HEK293T (cell line): Measurements from ENCODE around the gene SAA1.
"Not testable (repeated sequence)": the region's sequence is repeated elsewhere in the genome, so short reads cannot be mapped to it uniquely, and the experiment has no call there.

Experiments
- BHLHE40 ChIP-seq: fragments of 450-650 bp; IDR thresholded peaks from 2 replicates; pipeline ENCODE4 v1.6.1; 2016; ENCODE audit warnings: mild to moderate bottlenecking, moderate library complexity, borderline replicate concordance
- ELF4 ChIP-seq: fragments of 450-650 bp; IDR thresholded peaks from 2 replicates; pipeline ENCODE4 v1.6.1; 2017; ENCODE audit warnings: antibody characterized with exemption
- FOXA1 ChIP-seq: fragments of 450-650 bp; IDR thresholded peaks from 2 replicates; pipeline ENCODE4 v1.6.1; 2016; ENCODE audit warnings: mild to moderate bottlenecking
- FOXK2 ChIP-seq: fragments of 450-650 bp; IDR thresholded peaks from 2 replicates; pipeline ENCODE4 v1.6.1; 2016; ENCODE audit warnings: mild to moderate bottlenecking
- HDGF ChIP-seq: fragments of 450-650 bp; IDR thresholded peaks from 2 replicates; pipeline ENCODE4 v1.6.1; 2017; ENCODE audit warnings: antibody characterized with exemption, borderline replicate concordance
- PKNOX1 ChIP-seq: fragments of 450-650 bp; IDR thresholded peaks from 2 replicates; pipeline ENCODE4 v1.6.1; 2016
- SP1 ChIP-seq: fragments of 450-650 bp; IDR thresholded peaks from 2 replicates; pipeline ENCODE4 v1.6.1; 2017
- SUZ12 ChIP-seq: fragments of 450-650 bp; IDR thresholded peaks from 2 replicates; pipeline ENCODE4 v1.6.1; 2016; ENCODE audit warnings: mild to moderate bottlenecking
- TARDBP ChIP-seq: fragments of 450-650 bp; IDR thresholded peaks from 2 replicates; pipeline ENCODE4 v1.6.1; 2016
- ZNF384 ChIP-seq: fragments of 450-650 bp; IDR thresholded peaks from 2 replicates; pipeline ENCODE4 v1.6.1; 2016

GRCh38 chr11:18246379-18247190, 19.5 kb upstream of the SAA1 start:
- not testable (repeated sequence) for TF ChIP-seq SUZ12, FOXK2, PKNOX1, FOXA1, SP1, ELF4, HDGF, BHLHE40, TARDBP, ZNF384
